HCT116 (cell line): ENCODE measurements around the gene ELMO2. TPM values are rescaled to one million over a fixed set of nuclear protein-coding genes. Genes with fewer than 3 reads are reported as not detected.

Source experiments
- ATAC-seq: fragments of 200-7000 bp; cut with Tn5 transposase; 2 replicates; pipeline ENCODE4 v1.9.1; 2020; ENCODE audit warnings: mild to moderate bottlenecking, moderate library complexity
- BruUV-seq: library from RNA; stranded (reverse); fragments of 400-500 nt; replicated peaks from 2 replicates; lab custom pipeline; 2021; lab: Mats Ljungman, UMichigan
- CTCF ChIA-PET: fragments of 300-600 bp; sonication (Branson Sonifier 250); formaldehyde crosslinking; loops from one replicate; lab custom pipeline; 2021; ENCODE audit warnings: antibody characterized with exemption; lab: Charles Lee
- POLR2A ChIA-PET: fragments of 300-600, 350-600 bp; sonication (Branson Sonifier 250); formaldehyde crosslinking; loops from one replicate; lab custom pipeline; 2021; ENCODE audit warnings: antibody characterized with exemption; lab: Charles Lee
- RAD21 ChIA-PET, 2 experiments: fragments of 300-600 bp; sonication (Branson Sonifier 250); formaldehyde crosslinking; loops; one replicate each; lab custom pipeline; 2023; ENCODE audit warnings: low total read pairs in 2 of 2; ENCODE audit not compliant: uncharacterized antibody in 2 of 2, unreplicated experiment in 2 of 2, low non-redundant PET in 1 of 2; lab: Charles Lee
- DNase-seq: peaks from one replicate; pipeline ENCODE4 v3.0.0-alpha.2; 2010; ENCODE audit warnings: low read depth, low spot score
- H2AFZ ChIP-seq: fragments of 200-600 bp; shearing (Covaris generic), sonication (generic); 2 replicates; pipeline ENCODE4 v1.6.1; 2017; ENCODE audit warnings: low read depth, mixed run types, mixed read lengths, antibody characterized with exemption, low read length; ENCODE audit not compliant: poor library complexity, severe bottlenecking
- H3K27ac ChIP-seq: 2 replicates; pipeline ENCODE4 v1.5.1; 2012; ENCODE audit warnings: low read depth, low read length
- H3K27me3 ChIP-seq: fragments of 200-600 bp; sonication (generic); 2 replicates; pipeline ENCODE4 v1.6.1; 2016; ENCODE audit warnings: mixed run types, low read length, mixed read lengths; ENCODE audit not compliant: insufficient read depth
- H3K36me3 ChIP-seq, 2 experiments: fragments of 200-500 bp in 1 of 2; fragments of 200-600 bp in 1 of 2; sonication (Bioruptor generic) in 1 of 2; sonication (generic) in 1 of 2; 2 replicates each; pipeline versions ENCODE4 v1.5.1 to v1.6.1; 2014 to 2016; ENCODE audit warnings: low read length in 2 of 2, inconsistent platforms in 1 of 2, mixed read lengths in 1 of 2, mixed run types in 1 of 2; ENCODE audit not compliant: insufficient read depth in 2 of 2, control insufficient read depth in 1 of 2
- H3K4me1 ChIP-seq, 2 experiments: fragments of 200-600 bp in 1 of 2; sonication (generic) in 1 of 2; 2 replicates each; pipeline versions ENCODE4 v1.5.1 to v1.6.1; 2012 to 2017; ENCODE audit warnings: low read length in 2 of 2, inconsistent platforms in 1 of 2, mild to moderate bottlenecking in 1 of 2, mixed read lengths in 1 of 2, mixed run types in 1 of 2, moderate library complexity in 1 of 2; ENCODE audit not compliant: insufficient read depth in 2 of 2, control insufficient read depth in 1 of 2
- H3K4me2 ChIP-seq: fragments of 200-600 bp; sonication (generic); 2 replicates; pipeline ENCODE4 v1.6.1; 2017; ENCODE audit warnings: mixed run types, low read length, mixed read lengths
- H3K4me3 ChIP-seq, 2 experiments: fragments of 200-600 bp in 1 of 2; sonication (generic) in 1 of 2; replicated peaks in 1 of 2; 2 replicates each; pipeline ENCODE4 v1.5.1; 2011 to 2016; ENCODE audit warnings: low read length in 2 of 2, control low read depth in 1 of 2, low read depth in 1 of 2, mild to moderate bottlenecking in 1 of 2, mixed read lengths in 1 of 2, mixed run types in 1 of 2
- H3K79me2 ChIP-seq: fragments of 200-600 bp; sonication (generic); 2 replicates; pipeline ENCODE4 v1.6.1; 2017; ENCODE audit warnings: mild to moderate bottlenecking, mixed run types, low read length, moderate library complexity, mixed read lengths; ENCODE audit not compliant: insufficient read depth
- H3K9ac ChIP-seq: fragments of 200-600 bp; sonication (generic); 2 replicates; pipeline ENCODE4 v1.6.1; 2016; ENCODE audit warnings: low read length, mixed read lengths
- H3K9me2 ChIP-seq: fragments of 200-600 bp; sonication (generic), shearing (Covaris generic); 2 replicates; pipeline ENCODE4 v1.6.1; 2017; ENCODE audit warnings: mixed run types, mild to moderate bottlenecking, moderate library complexity; ENCODE audit not compliant: insufficient read depth
- H3K9me3 ChIP-seq, 2 experiments: fragments of 200-500 bp in 1 of 2; fragments of 200-600 bp in 1 of 2; sonication (Bioruptor generic) in 1 of 2; sonication (generic) in 1 of 2; 2 replicates each; pipeline ENCODE4 v1.6.1; 2014 to 2017; ENCODE audit warnings: low read length in 2 of 2, mixed read lengths in 2 of 2, inconsistent platforms in 1 of 2, low read depth in 1 of 2, mild to moderate bottlenecking in 1 of 2, mixed run types in 1 of 2, moderate library complexity in 1 of 2; ENCODE audit not compliant: control insufficient read depth in 1 of 2, insufficient read depth in 1 of 2
- H4K20me1 ChIP-seq: fragments of 200-600 bp; sonication (generic), shearing (Covaris generic); 2 replicates; pipeline ENCODE4 v1.6.1; 2017; ENCODE audit warnings: mixed run types, mild to moderate bottlenecking, moderate library complexity; ENCODE audit not compliant: insufficient read depth
- CBX3 ChIP-seq: IDR thresholded peaks from 2 replicates; pipeline ENCODE4 v1.6.1; 2012; ENCODE audit warnings: low read depth
- CEBPB ChIP-seq: IDR thresholded peaks from 2 replicates; pipeline ENCODE4 v1.6.1; 2012; ENCODE audit warnings: low read depth
- CTCF ChIP-seq, 3 experiments: fragments of 200-600 bp in 1 of 3; sonication (generic) in 1 of 3; IDR thresholded peaks in 2 of 3; conservative IDR thresholded peaks in 1 of 3; 2 replicates each; pipeline ENCODE4 v1.5.1; 2012 to 2017; ENCODE audit warnings: low read depth in 2 of 3, low read length in 2 of 3, antibody characterized with exemption in 1 of 3, borderline replicate concordance in 1 of 3, control low read depth in 1 of 3, mild to moderate bottlenecking in 1 of 3, mixed read lengths in 1 of 3, mixed run types in 1 of 3, moderate library complexity in 1 of 3; ENCODE audit not compliant: insufficient read depth in 1 of 3
- EZH2phosphoT487 ChIP-seq: fragments of 200-600 bp; IDR thresholded peaks from 2 replicates; pipeline ENCODE4 v1.6.1; 2018; ENCODE audit warnings: antibody characterized with exemption, borderline replicate concordance
- FOSL1 ChIP-seq: IDR thresholded peaks from 2 replicates; pipeline ENCODE4 v1.6.1; 2012; ENCODE audit warnings: low read depth
- TCF7L2 ChIP-seq: IDR thresholded peaks from 2 replicates; pipeline ENCODE4 v1.7.0; 2011; ENCODE audit warnings: borderline replicate concordance, inconsistent platforms; ENCODE audit not compliant: insufficient read depth, insufficient read length; ENCODE audit errors: extremely low read depth
- YY1 ChIP-seq: IDR thresholded peaks from 2 replicates; pipeline ENCODE4 v1.6.1; 2011; ENCODE audit warnings: low read length, low read depth, moderate library complexity, mild to moderate bottlenecking; ENCODE audit not compliant: insufficient replicate concordance; ENCODE audit errors: extremely low read depth
- ZNF274 ChIP-seq: fragments of 200-500 bp; sonication (Bioruptor generic); IDR thresholded peaks from 2 replicates; pipeline ENCODE4 v1.6.1; 2014; ENCODE audit warnings: mild to moderate bottlenecking, low read depth, low read length, inconsistent platforms
- intact Hi-C: fragments of 100-400 bp; cut with micrococcal nuclease; formaldehyde crosslinking; loops from 2 replicates; pipeline ENCODE4 v1.10.0; 2022
- total RNA-seq: library from RNA; stranded (reverse); gene quantifications from one replicate; pipeline ENCODE4 v1.2.1, GENCODE V29; 2021; ENCODE audit not compliant: unreplicated experiment

Gene ELMO2
- total RNA-seq, 1 experiment from 2014 or later, result 22.9 TPM

GRCh38 chr20:46401478-46401860 lies 4.9 kb downstream of the ELMO2 start:
- no peaks in the 10 kb centered on the region for H4K20me1 ChIP-seq
- no peaks in the 10 kb centered on the region for H3K9me2 ChIP-seq
- H3K9me3 ChIP-seq, result no peaks in the 10 kb centered on the region
- CTCF ChIA-PET, result no interaction called here
- H3K27me3 ChIP-seq, result no peaks in the 10 kb centered on the region
- H3K9ac ChIP-seq, result no peak overlapping the region
- no peak overlapping the region for H3K4me2 ChIP-seq
- H3K4me1 ChIP-seq, result peaks cover 3 to 6% of the 10 kb centered on the region in 2 experiments; a peak in 3 of 4 replicates
- no peaks in the 10 kb centered on the region for H3K79me2 ChIP-seq
- BruUV-seq, result no TSS peak
- DNase-seq, result no peak
- RAD21 ChIA-PET, result no interaction called here
- TF ChIP-seq CTCF (IDR thresholded peaks at IDR 0.05 in 2 of 3, conservative IDR thresholded peaks at IDR 0.05 in 1 of 3; ENCODE audit: borderline replicate concordance in 1 of 3, insufficient read depth in 1 of 3, low read depth in 2 of 3, low read length in 2 of 3) (no peak), CBX3 (no peak), FOSL1 (no peak), CEBPB (no peak), TCF7L2 (no peak), YY1 (no peak), EZH2phosphoT487 (no peak), ZNF274 (no peak)
- TF ChIP-seq, all 23 proteins: peak for 0
- Histone ChIP-seq H2AFZ (no peak overlapping the region), H3K36me3 (no peaks in the 10 kb centered on the region; a peak in 1 of 4 replicates), H3K27ac (no peak overlapping the region), H3K4me3 (no peak overlapping the region)
- ATAC-seq, result no peak
- intact Hi-C loops, result no loop called here
- POLR2A ChIA-PET, result no interaction called here
